Measurements from ENCODE around the gene ASPSCR1. TPM values are rescaled to one million over a fixed set of nuclear protein-coding genes. Genes with fewer than 3 reads are reported as not detected.

Gene ASPSCR1
- total and polyA plus RNA-seq, 9 of the 15 experiments (the other 6 are each of a cell fraction or from before 2014, with no cell fraction given): 0.90 to 36.9 (median 11.6) TPM

- TF ChIP-seq KDM1A (IDR thresholded peaks at IDR 0.05) (peak in 1 of 2 experiments; percentile 69; a peak in 1 of 4 replicates), ZC3H8 (IDR thresholded peaks at IDR 0.05) (no peak), POLR2G (IDR thresholded peaks at IDR 0.05; ENCODE audit: low read depth, low read length) (peak; percentile 22)
- in situ Hi-C loops (cut with MboI) (no loop called here), intact Hi-C loops (cut with micrococcal nuclease) (no loop called here)
- FAIRE-seq (no peak), ATAC-seq (no peak), DNase-seq (ENCODE audit: extremely low read depth in 1 of 4, low spot score in 3 of 4) (no peak)
- Histone ChIP-seq H3K4me2 (ENCODE audit: insufficient read depth, low read length) (no peak overlapping the region), H4K20me1 (replicated peaks; ENCODE audit: control insufficient read depth, insufficient read depth, low read length) (0 out of 2 replicates have a peak, but pooled peaks cover 4% of the 10 kb centered on the region), H3K9ac (ENCODE audit: insufficient read depth in 1 of 2, low read depth in 2 of 2, low read length in 2 of 2) (peak overlapping the region in 1 of 2 experiments; percentile 72; a peak in 2 of 4 replicates), H2AFZ (ENCODE audit: low read depth, low read length) (no peak overlapping the region), H3K36me3 (ENCODE audit: control insufficient read depth, insufficient read depth, low read length) (no peaks in the 10 kb centered on the region), H3K79me2 (ENCODE audit: control insufficient read depth, insufficient read depth, low read length) (no peaks in the 10 kb centered on the region), H3K4me3 (no peak overlapping the region), H3K9me1 (ENCODE audit: control insufficient read depth, insufficient read depth, low read length) (peaks cover 3% of the 10 kb centered on the region), H3K27ac (ENCODE audit: extremely low read depth, low read depth, low read length) (no peak overlapping the region), H3K4me1 (replicated peaks in 1 of 2; ENCODE audit: control insufficient read depth in 2 of 2, insufficient read depth in 2 of 2, low read length in 2 of 2) (peaks cover 0 to 72% of the 10 kb centered on the region in 2 experiments; a peak in 1 of 5 replicates), H3K9me3 (replicated peaks; ENCODE audit: control insufficient read depth, insufficient read depth, low read depth, low read length) (no peaks in the 10 kb centered on the region), H3K27me3 (ENCODE audit: control insufficient read depth in 2 of 2, insufficient read depth in 2 of 2, low read length in 2 of 2) (no peaks in the 10 kb centered on the region)
- no TSS peak for BruUV-seq (replicated peaks)
- ChIA-PET POLR2A (interaction anchor here (0.6 to 1.1 kb wide), 3 partner anchors 17 to 133 kb away, joined by 3 to 5 read pairs (median 3); partner anchors contain the start of genes CENPX and LRRC45), CTCF (ENCODE audit: low intra/inter-chr PET ratio) (no interaction called here)
- 82% methylated on average over 24 of the region's 30 CpGs for WGBS (ENCODE audit: insufficient coverage, low coverage, missing lambda C conversion rate)
Measured at GRCh38 chr17:82005701-82006348, 28.4 kb downstream of the ASPSCR1 start.

DNA sequence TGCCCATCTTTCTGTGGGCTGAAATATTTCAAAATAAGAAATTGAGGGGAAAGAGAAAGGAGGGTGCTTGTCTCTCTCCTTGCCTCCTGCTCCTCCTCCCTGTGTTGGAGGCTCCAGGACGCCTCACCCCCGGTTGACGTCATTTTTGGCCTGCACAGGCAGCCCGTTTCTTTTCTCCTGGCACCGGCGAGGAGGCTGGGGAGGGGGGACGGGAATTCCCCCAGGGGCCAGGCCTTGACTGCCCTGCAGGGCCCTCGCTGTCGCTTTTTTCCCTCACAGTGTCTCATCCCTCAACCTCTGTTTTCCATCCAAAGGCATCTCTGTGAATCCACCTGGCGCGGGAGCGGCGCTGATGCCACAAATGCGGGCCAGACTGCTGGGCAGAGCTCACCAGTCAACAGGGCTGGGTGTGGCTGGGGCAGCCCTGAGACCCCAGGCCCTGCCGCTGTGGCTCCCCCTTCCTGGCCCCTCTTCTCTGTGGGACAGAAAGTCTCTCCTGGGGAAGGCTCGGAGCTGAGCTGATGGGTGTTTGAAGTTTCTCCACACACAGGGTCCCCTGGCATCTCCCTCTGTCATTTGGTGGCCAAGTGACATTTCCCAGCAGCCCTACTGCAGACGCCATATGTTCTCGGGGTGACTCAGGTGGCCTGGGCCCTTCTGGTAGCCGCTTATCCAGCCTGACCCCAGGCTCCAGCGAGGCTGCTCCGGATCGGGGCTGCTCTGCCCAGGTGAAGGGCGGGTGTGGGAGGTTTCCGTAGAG, 29.2 kb downstream of the ASPSCR1 start:
- H3K4me2 ChIP-seq (ENCODE audit: insufficient read depth, low read length): no peak overlapping the region
- 75% methylated on average over 19 of the region's 24 CpGs for whole genome bisulfite sequencing (ENCODE audit: insufficient coverage, low coverage, missing lambda C conversion rate)
- peak overlapping the region in 1 of 2 experiments; percentile 14; a peak in 1 of 4 replicates for H3K9ac ChIP-seq (ENCODE audit: insufficient read depth in 1 of 2, low read depth in 2 of 2, low read length in 2 of 2)
- BruUV-seq (replicated peaks): no TSS peak
- FAIRE-seq (no peak), ATAC-seq (no peak), DNase-seq (ENCODE audit: extremely low read depth in 1 of 4, low spot score in 3 of 4) (no peak)
- no peaks in the 10 kb centered on the region for H3K9me3 ChIP-seq (replicated peaks; ENCODE audit: control insufficient read depth, insufficient read depth, low read depth, low read length)
- intact Hi-C loops (cut with micrococcal nuclease): no loop called here
- POLR2A ChIA-PET: no interaction called here
- no peak overlapping the region for H3K27ac ChIP-seq (ENCODE audit: extremely low read depth, low read depth, low read length)
- CTCF ChIA-PET (ENCODE audit: low intra/inter-chr PET ratio): no interaction called here
- 0 out of 2 replicates have a peak, but pooled peaks cover 4% of the 10 kb centered on the region for H4K20me1 ChIP-seq (replicated peaks; ENCODE audit: control insufficient read depth, insufficient read depth, low read length)
- no peak overlapping the region for H3K4me3 ChIP-seq
- no peaks in the 10 kb centered on the region; the same call in 2 of the 3 replicates for H3K36me3 ChIP-seq (ENCODE audit: control insufficient read depth, insufficient read depth, low read length)
- H3K9me1 ChIP-seq (ENCODE audit: control insufficient read depth, insufficient read depth, low read length): peaks cover 3% of the 10 kb centered on the region
- in situ Hi-C loops (cut with MboI): no loop called here
- H3K27me3 ChIP-seq (ENCODE audit: control insufficient read depth in 2 of 2, insufficient read depth in 2 of 2, low read length in 2 of 2): no peaks in the 10 kb centered on the region
- peaks cover 0 to 71% of the 10 kb centered on the region in 2 experiments; a peak in 1 of 5 replicates for H3K4me1 ChIP-seq (replicated peaks in 1 of 2; ENCODE audit: control insufficient read depth in 2 of 2, insufficient read depth in 2 of 2, low read length in 2 of 2)
- H2AFZ ChIP-seq (ENCODE audit: low read depth, low read length): no peak overlapping the region
- H3K79me2 ChIP-seq (ENCODE audit: control insufficient read depth, insufficient read depth, low read length): no peaks in the 10 kb centered on the region
- TF ChIP-seq XRCC3 (IDR thresholded peaks at IDR 0.05): no peak
- TF ChIP-seq MAZ (CRISPR knock-in tag; conservative IDR thresholded peaks at IDR 0.05 in 1 of 2, IDR thresholded peaks at IDR 0.05 in 1 of 2): no peak
- no peak for TF ChIP-seq ZNF23 (CRISPR knock-in tag; IDR thresholded peaks at IDR 0.05)
- TF ChIP-seq AFF1 (IDR thresholded peaks at IDR 0.05; ENCODE audit: low read depth in 1 of 2, partially characterized antibody in 2 of 2): no peak
- TF ChIP-seq DLX4 (CRISPR knock-in tag; IDR thresholded peaks at IDR 0.05): no peak

Measured in K562 (cell line).